ENCODE data around the gene DISC1.

Gene DISC1

GRCh38 chr1:232047473-232047872 is 420.9 kb downstream of the DISC1 start:
- CTCF ChIA-PET, result no interaction called here
- TF ChIP-seq CTBP1 (IDR thresholded peaks at IDR 0.05; ENCODE audit: borderline replicate concordance) (no peak), HDGF (IDR thresholded peaks at IDR 0.05; ENCODE audit: borderline replicate concordance) (no peak), LEF1 (IDR thresholded peaks at IDR 0.05; ENCODE audit: borderline replicate concordance) (no peak), NFRKB (IDR thresholded peaks at IDR 0.05) (no peak), BHLHE40 (IDR thresholded peaks at IDR 0.05; ENCODE audit: borderline replicate concordance) (no peak), TARDBP (IDR thresholded peaks at IDR 0.05) (no peak), PKNOX1 (IDR thresholded peaks at IDR 0.05) (no peak), ARNT (IDR thresholded peaks at IDR 0.05) (no peak), L3MBTL2 (conservative IDR thresholded peaks at IDR 0.05) (no peak)
- POLR2A ChIA-PET, result no interaction called here
- DNase-seq (ENCODE audit: extremely low spot score), result peak; percentile 34

- CTCF ChIA-PET, result no interaction called here
- DNase-seq (ENCODE audit: extremely low spot score), result no peak
- TF ChIP-seq ARNT (IDR thresholded peaks at IDR 0.05), result no peak
- TF ChIP-seq LEF1 (IDR thresholded peaks at IDR 0.05; ENCODE audit: borderline replicate concordance), result no peak
- no peak for TF ChIP-seq HDGF (IDR thresholded peaks at IDR 0.05; ENCODE audit: borderline replicate concordance)
- no peak for TF ChIP-seq PKNOX1 (IDR thresholded peaks at IDR 0.05)
- TF ChIP-seq BHLHE40 (IDR thresholded peaks at IDR 0.05; ENCODE audit: borderline replicate concordance), result no peak
- TF ChIP-seq L3MBTL2 (conservative IDR thresholded peaks at IDR 0.05), result no peak
- no peak for TF ChIP-seq ELF4 (IDR thresholded peaks at IDR 0.05)
- TF ChIP-seq FOXK2 (IDR thresholded peaks at IDR 0.05), result no peak
- no peak for TF ChIP-seq FOXA1 (IDR thresholded peaks at IDR 0.05)
- no peak for TF ChIP-seq NFRKB (IDR thresholded peaks at IDR 0.05)
- no peak for TF ChIP-seq SUZ12 (IDR thresholded peaks at IDR 0.05)
- TF ChIP-seq SP1 (IDR thresholded peaks at IDR 0.05), result no peak
- TF ChIP-seq ZNF384 (IDR thresholded peaks at IDR 0.05), result no peak
- no peak for TF ChIP-seq TARDBP (IDR thresholded peaks at IDR 0.05)
- TF ChIP-seq CTBP1 (IDR thresholded peaks at IDR 0.05; ENCODE audit: borderline replicate concordance), result no peak
- TF ChIP-seq FOXM1 (IDR thresholded peaks at IDR 0.05; ENCODE audit: borderline replicate concordance), result no peak
- POLR2A ChIA-PET, result no interaction called here
These were observed 421.9 kb downstream of the DISC1 start for GRCh38 chr1:232048481-232048880.

- TF ChIP-seq BHLHE40 (IDR thresholded peaks at IDR 0.05; ENCODE audit: borderline replicate concordance), result no peak
- no peak for TF ChIP-seq SP1 (IDR thresholded peaks at IDR 0.05)
- TF ChIP-seq LEF1 (IDR thresholded peaks at IDR 0.05; ENCODE audit: borderline replicate concordance), result no peak
- no peak for TF ChIP-seq ARNT (IDR thresholded peaks at IDR 0.05)
- no peak for TF ChIP-seq FOXM1 (IDR thresholded peaks at IDR 0.05; ENCODE audit: borderline replicate concordance)
- TF ChIP-seq CTBP1 (IDR thresholded peaks at IDR 0.05; ENCODE audit: borderline replicate concordance), result no peak
- TF ChIP-seq ZNF384 (IDR thresholded peaks at IDR 0.05), result no peak
- no peak for TF ChIP-seq L3MBTL2 (conservative IDR thresholded peaks at IDR 0.05)
- no peak for TF ChIP-seq FOXA1 (IDR thresholded peaks at IDR 0.05)
- TF ChIP-seq ELF4 (IDR thresholded peaks at IDR 0.05), result no peak
- no peak for TF ChIP-seq NFRKB (IDR thresholded peaks at IDR 0.05)
- no peak for TF ChIP-seq SUZ12 (IDR thresholded peaks at IDR 0.05)
- TF ChIP-seq PKNOX1 (IDR thresholded peaks at IDR 0.05), result no peak
- TF ChIP-seq TARDBP (IDR thresholded peaks at IDR 0.05), result no peak
- no peak for TF ChIP-seq FOXK2 (IDR thresholded peaks at IDR 0.05)
- TF ChIP-seq HDGF (IDR thresholded peaks at IDR 0.05; ENCODE audit: borderline replicate concordance), result no peak
- no peak for DNase-seq (ENCODE audit: extremely low spot score)
- ChIA-PET POLR2A (no interaction called here), CTCF (no interaction called here)
These were observed 422.7 kb downstream of the DISC1 start for GRCh38 chr1:232049335-232049734.

- ChIA-PET CTCF (interaction anchor here (1.1 kb wide), 1 partner anchor 18 kb away, joined by 3 read pairs; no protein-coding TSS in a partner anchor), POLR2A (no interaction called here)
- TF ChIP-seq ARNT (IDR thresholded peaks at IDR 0.05) (no peak), NFRKB (IDR thresholded peaks at IDR 0.05) (no peak), BHLHE40 (IDR thresholded peaks at IDR 0.05; ENCODE audit: borderline replicate concordance) (no peak), SUZ12 (IDR thresholded peaks at IDR 0.05) (no peak), FOXK2 (IDR thresholded peaks at IDR 0.05) (no peak), SP1 (IDR thresholded peaks at IDR 0.05) (no peak), HDGF (IDR thresholded peaks at IDR 0.05; ENCODE audit: borderline replicate concordance) (no peak), TARDBP (IDR thresholded peaks at IDR 0.05) (no peak), FOXM1 (IDR thresholded peaks at IDR 0.05; ENCODE audit: borderline replicate concordance) (no peak), L3MBTL2 (conservative IDR thresholded peaks at IDR 0.05) (no peak), PKNOX1 (IDR thresholded peaks at IDR 0.05) (no peak), LEF1 (IDR thresholded peaks at IDR 0.05; ENCODE audit: borderline replicate concordance) (no peak), FOXA1 (IDR thresholded peaks at IDR 0.05) (no peak)
- DNase-seq (ENCODE audit: extremely low spot score), result no peak
These were observed 430.8 kb downstream of the DISC1 start for GRCh38 chr1:232057217-232057895.

- ChIA-PET POLR2A (no interaction called here), CTCF (interaction anchor here (1.1 kb wide), 1 partner anchor 17 kb away, joined by 3 read pairs; no protein-coding TSS in a partner anchor)
- no peak for DNase-seq (ENCODE audit: extremely low spot score)
- TF ChIP-seq L3MBTL2 (conservative IDR thresholded peaks at IDR 0.05), result no peak
- no peak for TF ChIP-seq ZNF384 (IDR thresholded peaks at IDR 0.05)
- TF ChIP-seq TARDBP (IDR thresholded peaks at IDR 0.05), result no peak
- no peak for TF ChIP-seq NFRKB (IDR thresholded peaks at IDR 0.05)
- no peak for TF ChIP-seq SP1 (IDR thresholded peaks at IDR 0.05)
- TF ChIP-seq FOXM1 (IDR thresholded peaks at IDR 0.05; ENCODE audit: borderline replicate concordance), result no peak
- TF ChIP-seq HDGF (IDR thresholded peaks at IDR 0.05; ENCODE audit: borderline replicate concordance), result no peak
- TF ChIP-seq FOXK2 (IDR thresholded peaks at IDR 0.05), result no peak
- no peak for TF ChIP-seq CTBP1 (IDR thresholded peaks at IDR 0.05; ENCODE audit: borderline replicate concordance)
- TF ChIP-seq ARNT (IDR thresholded peaks at IDR 0.05), result no peak
- no peak for TF ChIP-seq BHLHE40 (IDR thresholded peaks at IDR 0.05; ENCODE audit: borderline replicate concordance)
- TF ChIP-seq LEF1 (IDR thresholded peaks at IDR 0.05; ENCODE audit: borderline replicate concordance), result no peak
- TF ChIP-seq ELF4 (IDR thresholded peaks at IDR 0.05), result no peak
- no peak for TF ChIP-seq PKNOX1 (IDR thresholded peaks at IDR 0.05)
- no peak for TF ChIP-seq FOXA1 (IDR thresholded peaks at IDR 0.05)
These were observed 431.3 kb downstream of the DISC1 start for GRCh38 chr1:232057896-232058274.
